ENCODE measurements around the gene TMC3. TPM values are rescaled to one million over a fixed set of nuclear protein-coding genes. Genes with fewer than 3 reads are reported as not detected.

Gene TMC3
- total and polyA plus RNA-seq, 4 donors, result 0.02 to 0.13 TPM; not detected in 2

DNA sequence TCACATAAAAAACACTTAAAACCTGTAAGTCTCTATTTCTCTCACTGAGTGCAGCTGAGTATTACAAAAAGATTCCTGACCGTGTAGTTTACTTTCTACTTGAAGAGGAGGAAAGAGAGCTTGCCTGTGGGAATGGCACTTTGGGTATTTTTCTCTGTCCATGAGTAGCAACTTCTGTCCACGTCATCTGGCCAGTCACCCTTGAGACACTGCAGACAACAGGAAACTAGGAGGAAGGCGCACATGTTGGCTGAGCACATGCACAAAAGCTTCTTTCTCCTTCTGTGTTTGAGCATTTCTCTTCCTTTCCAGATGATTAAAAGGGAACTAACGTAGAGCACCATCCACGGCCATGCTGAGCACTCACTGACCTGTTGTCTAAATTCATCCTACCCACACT is 69.8 kb downstream of the TMC3 start:
- no peaks in the 10 kb centered on the region for H3K9me3 ChIP-seq (ENCODE audit: control insufficient read depth in 4 of 4, low read length in 3 of 4)
- H3K27me3 ChIP-seq (ENCODE audit: control insufficient read depth in 4 of 4, insufficient read depth in 4 of 4, low read length in 3 of 4), result no peaks in the 10 kb centered on the region
- peaks cover 5 to 24% (median 13%) of the 10 kb centered on the region in 4 donors for H3K4me1 ChIP-seq (ENCODE audit: control insufficient read depth in 4 of 4, insufficient read depth in 4 of 4, low read length in 3 of 4)
- peaks cover 0 to 24% (median 11%) of the 10 kb centered on the region in 4 donors for H3K36me3 ChIP-seq (ENCODE audit: control insufficient read depth in 4 of 4, insufficient read depth in 3 of 4, low read depth in 1 of 4, low read length in 3 of 4)
- H3K27ac ChIP-seq (ENCODE audit: low read depth in 1 of 2, low read length in 2 of 2), result peak overlapping the region; percentile 45 to 61
- H3K9ac ChIP-seq (ENCODE audit: low read depth in 1 of 2, low read length in 2 of 2), result no peak overlapping the region
- no peak for DNase-seq (ENCODE audit: low spot score)
- WGBS, result 63% methylated on average over 5 of the region's 5 CpGs
- no peak overlapping the region for H3K4me3 ChIP-seq (ENCODE audit: low read depth in 1 of 3, low read length in 3 of 3)
- TF ChIP-seq JUND (IDR thresholded peaks at IDR 0.05), result no peak
- TF ChIP-seq, protein P1, sequence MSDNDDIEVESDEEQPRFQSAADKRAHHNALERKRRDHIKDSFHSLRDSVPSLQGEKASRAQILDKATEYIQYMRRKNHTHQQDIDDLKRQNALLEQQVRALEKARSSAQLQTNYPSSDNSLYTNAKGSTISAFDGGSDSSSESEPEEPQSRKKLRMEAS (IDR thresholded peaks at IDR 0.05), result peak; percentile 66
- TF ChIP-seq GABPA (IDR thresholded peaks at IDR 0.05 in 1 of 2, conservative IDR thresholded peaks at IDR 0.05 in 1 of 2), result no peak

DNA sequence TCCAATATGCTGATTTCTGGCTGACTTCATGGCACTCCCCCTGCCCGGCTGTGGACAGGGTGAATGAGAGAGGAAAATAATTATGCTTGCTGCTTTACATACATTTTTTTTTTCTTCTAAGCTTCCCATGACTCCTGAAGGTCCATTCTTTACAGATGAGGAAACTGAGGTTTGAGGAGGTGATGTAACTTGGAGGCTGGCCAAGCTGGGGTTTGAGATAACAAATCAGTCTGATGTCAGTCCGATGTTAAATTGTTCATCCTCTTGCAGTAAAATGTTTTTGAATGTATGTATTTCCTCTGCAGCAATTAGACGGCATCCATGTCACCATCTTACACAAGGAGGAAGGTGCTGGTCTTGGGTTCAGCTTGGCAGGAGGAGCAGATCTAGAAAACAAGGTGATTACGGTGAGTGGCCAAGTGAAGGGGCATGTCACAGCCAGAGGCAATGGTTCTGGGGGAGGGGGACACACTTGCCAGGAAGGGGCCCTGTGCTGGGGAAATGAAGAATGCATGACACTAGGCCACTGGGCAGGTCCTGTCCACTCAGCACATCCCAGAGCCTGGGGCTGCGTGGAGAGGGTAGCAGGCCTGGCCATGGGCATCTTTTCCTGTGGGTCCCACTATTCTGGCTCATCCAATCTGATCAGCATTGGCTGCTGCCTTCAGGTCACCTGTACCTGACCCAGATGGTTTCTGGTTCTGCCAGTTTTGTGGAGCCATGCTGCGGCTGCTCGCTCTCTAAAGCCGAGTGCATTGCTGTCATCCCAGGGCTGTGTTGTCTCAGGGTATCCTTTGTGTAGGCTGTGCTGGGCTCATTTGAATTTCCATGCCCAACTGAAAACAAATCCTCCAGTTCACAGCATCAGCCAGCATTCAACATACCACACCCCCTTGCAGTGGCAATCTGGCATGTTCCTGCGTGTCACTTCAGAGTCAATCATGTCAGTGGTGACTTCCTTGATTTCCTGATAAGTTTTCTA is 70.5 kb downstream of the TMC3 start:
- Histone ChIP-seq H3K27ac (ENCODE audit: low read depth in 1 of 2, low read length in 2 of 2) (peak overlapping the region; percentile 45 to 61), H3K36me3 (ENCODE audit: control insufficient read depth in 4 of 4, insufficient read depth in 3 of 4, low read depth in 1 of 4, low read length in 3 of 4) (peaks cover 0 to 19% (median 10%) of the 10 kb centered on the region in 4 donors)

More for the DNA sequence above, 70.5 kb downstream of the TMC3 start:
- Histone ChIP-seq H3K27me3 (ENCODE audit: control insufficient read depth in 4 of 4, insufficient read depth in 4 of 4, low read length in 3 of 4) (no peaks in the 10 kb centered on the region), H3K9ac (ENCODE audit: low read depth in 1 of 2, low read length in 2 of 2) (no peak overlapping the region), H3K9me3 (ENCODE audit: control insufficient read depth in 4 of 4, low read length in 3 of 4) (no peaks in the 10 kb centered on the region), H3K4me1 (ENCODE audit: control insufficient read depth in 4 of 4, insufficient read depth in 4 of 4, low read length in 3 of 4) (peaks cover 5 to 24% (median 14%) of the 10 kb centered on the region in 4 donors), H3K4me3 (ENCODE audit: low read depth in 1 of 3, low read length in 3 of 3) (no peak overlapping the region)
- no peak for DNase-seq (ENCODE audit: low spot score)
- TF ChIP-seq, protein P2, sequence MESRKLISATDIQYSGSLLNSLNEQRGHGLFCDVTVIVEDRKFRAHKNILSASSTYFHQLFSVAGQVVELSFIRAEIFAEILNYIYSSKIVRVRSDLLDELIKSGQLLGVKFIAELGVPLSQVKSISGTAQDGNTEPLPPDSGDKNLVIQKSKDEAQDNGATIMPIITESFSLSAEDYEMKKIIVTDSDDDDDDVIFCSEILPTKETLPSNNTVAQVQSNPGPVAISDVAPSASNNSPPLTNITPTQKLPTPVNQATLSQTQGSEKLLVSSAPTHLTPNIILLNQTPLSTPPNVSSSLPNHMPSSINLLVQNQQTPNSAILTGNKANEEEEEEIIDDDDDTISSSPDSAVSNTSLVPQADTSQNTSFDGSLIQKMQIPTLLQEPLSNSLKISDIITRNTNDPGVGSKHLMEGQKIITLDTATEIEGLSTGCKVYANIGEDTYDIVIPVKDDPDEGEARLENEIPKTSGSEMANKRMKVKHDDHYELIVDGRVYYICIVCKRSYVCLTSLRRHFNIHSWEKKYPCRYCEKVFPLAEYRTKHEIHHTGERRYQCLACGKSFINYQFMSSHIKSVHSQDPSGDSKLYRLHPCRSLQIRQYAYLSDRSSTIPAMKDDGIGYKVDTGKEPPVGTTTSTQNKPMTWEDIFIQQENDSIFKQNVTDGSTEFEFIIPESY (IDR thresholded peaks at IDR 0.05), result no peak
- no peak for TF ChIP-seq TAF1 (conservative IDR thresholded peaks at IDR 0.05)
- TF ChIP-seq EGR1 (IDR thresholded peaks at IDR 0.05; ENCODE audit: low read depth in 2 of 2), result no peak
- TF ChIP-seq, protein P3, sequence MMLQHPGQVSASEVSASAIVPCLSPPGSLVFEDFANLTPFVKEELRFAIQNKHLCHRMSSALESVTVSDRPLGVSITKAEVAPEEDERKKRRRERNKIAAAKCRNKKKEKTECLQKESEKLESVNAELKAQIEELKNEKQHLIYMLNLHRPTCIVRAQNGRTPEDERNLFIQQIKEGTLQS (IDR thresholded peaks at IDR 0.05), result no peak
- TF ChIP-seq HNF4G (IDR thresholded peaks at IDR 0.05), result no peak
- TF ChIP-seq FOXA2 (IDR thresholded peaks at IDR 0.05), result no peak
- no peak for TF ChIP-seq RAD21 (IDR thresholded peaks at IDR 0.05)
- TF ChIP-seq JUND (IDR thresholded peaks at IDR 0.05), result no peak
- TF ChIP-seq, protein P4, sequence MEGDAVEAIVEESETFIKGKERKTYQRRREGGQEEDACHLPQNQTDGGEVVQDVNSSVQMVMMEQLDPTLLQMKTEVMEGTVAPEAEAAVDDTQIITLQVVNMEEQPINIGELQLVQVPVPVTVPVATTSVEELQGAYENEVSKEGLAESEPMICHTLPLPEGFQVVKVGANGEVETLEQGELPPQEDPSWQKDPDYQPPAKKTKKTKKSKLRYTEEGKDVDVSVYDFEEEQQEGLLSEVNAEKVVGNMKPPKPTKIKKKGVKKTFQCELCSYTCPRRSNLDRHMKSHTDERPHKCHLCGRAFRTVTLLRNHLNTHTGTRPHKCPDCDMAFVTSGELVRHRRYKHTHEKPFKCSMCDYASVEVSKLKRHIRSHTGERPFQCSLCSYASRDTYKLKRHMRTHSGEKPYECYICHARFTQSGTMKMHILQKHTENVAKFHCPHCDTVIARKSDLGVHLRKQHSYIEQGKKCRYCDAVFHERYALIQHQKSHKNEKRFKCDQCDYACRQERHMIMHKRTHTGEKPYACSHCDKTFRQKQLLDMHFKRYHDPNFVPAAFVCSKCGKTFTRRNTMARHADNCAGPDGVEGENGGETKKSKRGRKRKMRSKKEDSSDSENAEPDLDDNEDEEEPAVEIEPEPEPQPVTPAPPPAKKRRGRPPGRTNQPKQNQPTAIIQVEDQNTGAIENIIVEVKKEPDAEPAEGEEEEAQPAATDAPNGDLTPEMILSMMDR (IDR thresholded peaks at IDR 0.05; ENCODE audit: low read depth, low read length, missing input control), result no peak
- TF ChIP-seq SP1 (IDR thresholded peaks at IDR 0.05), result no peak
- TF ChIP-seq, protein P5, sequence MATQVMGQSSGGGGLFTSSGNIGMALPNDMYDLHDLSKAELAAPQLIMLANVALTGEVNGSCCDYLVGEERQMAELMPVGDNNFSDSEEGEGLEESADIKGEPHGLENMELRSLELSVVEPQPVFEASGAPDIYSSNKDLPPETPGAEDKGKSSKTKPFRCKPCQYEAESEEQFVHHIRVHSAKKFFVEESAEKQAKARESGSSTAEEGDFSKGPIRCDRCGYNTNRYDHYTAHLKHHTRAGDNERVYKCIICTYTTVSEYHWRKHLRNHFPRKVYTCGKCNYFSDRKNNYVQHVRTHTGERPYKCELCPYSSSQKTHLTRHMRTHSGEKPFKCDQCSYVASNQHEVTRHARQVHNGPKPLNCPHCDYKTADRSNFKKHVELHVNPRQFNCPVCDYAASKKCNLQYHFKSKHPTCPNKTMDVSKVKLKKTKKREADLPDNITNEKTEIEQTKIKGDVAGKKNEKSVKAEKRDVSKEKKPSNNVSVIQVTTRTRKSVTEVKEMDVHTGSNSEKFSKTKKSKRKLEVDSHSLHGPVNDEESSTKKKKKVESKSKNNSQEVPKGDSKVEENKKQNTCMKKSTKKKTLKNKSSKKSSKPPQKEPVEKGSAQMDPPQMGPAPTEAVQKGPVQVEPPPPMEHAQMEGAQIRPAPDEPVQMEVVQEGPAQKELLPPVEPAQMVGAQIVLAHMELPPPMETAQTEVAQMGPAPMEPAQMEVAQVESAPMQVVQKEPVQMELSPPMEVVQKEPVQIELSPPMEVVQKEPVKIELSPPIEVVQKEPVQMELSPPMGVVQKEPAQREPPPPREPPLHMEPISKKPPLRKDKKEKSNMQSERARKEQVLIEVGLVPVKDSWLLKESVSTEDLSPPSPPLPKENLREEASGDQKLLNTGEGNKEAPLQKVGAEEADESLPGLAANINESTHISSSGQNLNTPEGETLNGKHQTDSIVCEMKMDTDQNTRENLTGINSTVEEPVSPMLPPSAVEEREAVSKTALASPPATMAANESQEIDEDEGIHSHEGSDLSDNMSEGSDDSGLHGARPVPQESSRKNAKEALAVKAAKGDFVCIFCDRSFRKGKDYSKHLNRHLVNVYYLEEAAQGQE (IDR thresholded peaks at IDR 0.05), result no peak
- TF ChIP-seq, protein P1 (IDR thresholded peaks at IDR 0.05), result no peak
- TF ChIP-seq HNF4A (conservative IDR thresholded peaks at IDR 0.05), result no peak
- TF ChIP-seq RXRA (IDR thresholded peaks at IDR 0.05), result no peak
- TF ChIP-seq NR2F2 (IDR thresholded peaks at IDR 0.05), result no peak
- no peak for TF ChIP-seq FOXA1 (IDR thresholded peaks at IDR 0.05)
- no peak for TF ChIP-seq YY1 (IDR thresholded peaks at IDR 0.05)
- no peak for TF ChIP-seq GABPA (IDR thresholded peaks at IDR 0.05 in 1 of 2, conservative IDR thresholded peaks at IDR 0.05 in 1 of 2)
- 84% methylated on average over 9 of the region's 9 CpGs for WGBS
